Activated effector memory CD4-positive, alpha-beta T cell treated with anti-CD3 and anti-CD28 coated beads, Interleukin-2, amount 50 U/mL, for 16 hours (primary cell): ENCODE measurements around the gene CEP85L.
A peak's percentile ranks its signal among the peaks of the same experiment; 100 is the strongest.

ENCODE experiments used
- DNase-seq: peaks from one replicate; pipeline ENCODE4 v3.0.0-alpha.2; 2020

The CEP85L gene

DNA sequence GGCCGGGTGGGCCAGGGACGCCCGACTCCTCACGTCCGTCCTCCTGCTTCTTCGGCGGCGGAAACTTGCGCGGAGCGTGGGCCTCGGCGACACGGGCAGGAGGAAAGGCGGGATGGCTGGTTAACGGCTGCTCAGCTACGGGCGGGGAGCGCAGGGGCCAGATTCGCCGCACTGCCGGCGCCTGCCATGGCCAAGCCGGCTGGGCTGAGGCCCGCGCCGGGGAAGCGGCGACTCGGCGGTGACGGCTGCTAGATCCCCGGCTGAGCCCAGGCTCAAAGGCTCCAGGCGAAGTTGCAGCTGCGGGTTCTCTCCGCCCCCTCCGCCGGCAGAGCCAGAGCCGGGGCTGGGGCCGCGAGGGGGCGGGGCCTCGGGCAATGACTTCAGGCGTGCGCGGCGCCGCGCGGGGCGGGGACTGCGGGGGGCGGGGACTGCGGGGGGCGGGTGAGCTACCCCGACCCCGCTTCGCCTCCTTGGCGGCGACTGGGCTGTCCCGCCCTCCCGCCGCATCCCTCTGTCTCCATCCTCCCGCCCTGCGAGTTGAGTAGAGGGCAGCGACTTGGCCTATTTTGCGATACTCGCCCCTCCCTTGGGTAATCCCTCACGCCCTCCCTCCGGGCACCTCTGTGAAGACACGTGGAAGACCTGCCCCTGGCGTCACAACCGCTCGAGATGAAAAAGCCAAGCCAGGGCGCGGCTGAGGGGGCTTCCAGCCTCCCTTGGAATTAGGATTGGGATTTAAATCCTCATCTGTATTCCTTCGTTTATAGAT, at the start of gene CEP85L:
Gene CEP85L (minus strand): TSS at position 310 of the 769 bp plus-strand sequence. CDS start 322 bp downstream, outside the sequence.
- peak; percentile 96 for DNase-seq

DNA sequence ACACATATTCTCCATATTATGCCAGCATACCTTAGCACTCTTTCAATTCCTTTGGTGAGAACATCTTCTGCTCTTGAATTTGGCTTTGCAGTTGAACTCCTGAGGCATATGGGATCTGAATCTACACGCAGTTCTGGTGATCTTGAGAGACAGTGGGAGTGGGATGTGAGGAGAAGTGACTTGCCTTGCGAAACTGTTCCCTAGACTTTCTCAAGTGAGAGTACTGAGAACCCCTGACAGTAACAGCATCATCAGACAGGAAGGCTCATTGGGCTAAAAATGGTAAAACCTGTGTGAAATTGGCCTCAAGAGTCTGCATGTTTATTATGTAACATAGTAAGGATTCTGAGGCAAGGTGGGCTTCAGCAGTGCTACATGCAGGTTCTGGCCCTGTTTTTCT, 49.1 kb upstream of the CEP85L start:
- DNase-seq, result no peak

DNA sequence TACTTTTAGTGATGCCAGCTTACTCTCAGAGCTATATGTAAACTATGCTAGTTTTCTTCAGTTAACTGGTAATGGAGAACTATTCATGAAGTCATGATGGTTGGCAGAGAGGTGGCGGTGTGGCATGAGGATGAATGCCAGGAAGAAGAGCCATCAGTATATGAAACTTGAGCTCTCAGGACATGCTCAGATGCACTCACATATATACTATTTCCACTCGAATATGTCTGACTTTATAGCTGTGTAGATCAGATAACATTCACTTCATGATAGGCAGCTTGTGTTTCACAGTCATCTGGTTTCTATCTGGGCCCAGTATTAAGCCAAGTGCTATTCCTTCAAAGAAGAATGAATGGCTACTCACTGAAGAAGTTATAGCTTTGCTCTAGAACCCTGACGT, 46.2 kb upstream of the CEP85L start:
- no peak for DNase-seq

DNA sequence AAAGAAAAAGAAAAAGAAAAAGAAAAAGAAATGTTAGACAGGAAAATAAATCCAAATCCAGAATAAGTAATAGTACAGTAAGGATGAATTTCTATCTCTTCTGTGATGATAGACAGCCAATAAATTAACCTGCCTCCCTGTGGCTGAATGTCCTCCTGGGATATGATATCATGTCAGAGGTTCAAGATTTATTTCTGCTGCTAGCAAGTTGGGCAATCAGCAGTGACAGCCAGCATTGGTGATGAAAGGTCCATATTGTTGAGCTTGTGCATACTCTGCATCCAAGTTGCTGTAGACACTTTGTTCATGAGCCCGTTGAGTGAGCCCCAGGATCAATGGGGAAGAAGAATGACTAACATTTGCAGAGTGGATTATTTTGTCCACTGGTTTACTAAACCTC, 44.9 kb upstream of the CEP85L start:
- DNase-seq, result no peak

DNA sequence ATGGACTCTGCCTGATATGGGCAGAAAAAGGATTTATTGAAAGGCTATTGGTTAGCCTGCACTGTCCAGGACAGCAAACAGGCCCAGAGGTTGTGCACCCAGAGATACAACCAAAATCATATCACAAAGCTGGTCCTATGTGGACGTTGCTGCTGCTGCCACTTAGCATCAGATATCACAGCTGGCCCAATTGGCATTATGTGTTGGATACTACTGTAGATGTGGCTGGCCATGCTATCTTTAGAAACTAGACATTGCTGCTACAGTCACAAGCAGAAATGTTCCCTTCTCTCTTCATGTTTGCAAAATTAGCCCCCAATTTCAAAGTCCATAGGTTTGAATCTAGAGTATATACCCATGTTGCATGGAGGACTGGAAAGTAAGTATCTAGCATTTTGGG, 42.2 kb upstream of the CEP85L start:
- no peak for DNase-seq

DNA sequence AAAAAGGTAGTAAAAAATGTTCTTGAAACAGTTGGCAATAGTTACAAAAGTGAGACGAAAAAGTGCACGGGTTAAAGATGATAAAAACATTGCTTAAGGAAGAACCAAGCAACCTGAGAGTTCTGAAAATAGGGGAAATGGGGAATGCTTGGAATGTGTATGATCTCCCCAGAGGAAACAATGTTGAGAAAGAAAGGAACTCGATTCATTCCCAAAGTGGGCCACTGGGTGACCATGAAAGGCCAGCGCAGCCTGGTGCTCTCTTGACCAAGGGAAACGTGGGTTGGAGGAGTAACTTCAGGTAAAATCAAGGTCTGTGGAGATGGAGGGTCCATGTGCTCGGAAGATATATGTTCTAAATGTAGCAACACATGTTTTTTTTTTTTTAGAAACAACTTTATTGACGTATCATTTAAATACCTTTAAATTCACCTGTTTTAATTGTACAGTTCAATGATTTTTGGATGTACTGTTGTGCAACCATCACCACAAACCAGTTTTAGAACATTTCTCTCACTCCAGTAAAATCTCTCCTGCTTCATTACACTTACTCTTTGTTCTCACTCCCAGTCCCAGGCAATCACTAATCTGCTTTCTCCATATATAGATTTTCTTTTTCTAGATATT, 34.5 kb upstream of the CEP85L start:
- no peak for DNase-seq

DNA sequence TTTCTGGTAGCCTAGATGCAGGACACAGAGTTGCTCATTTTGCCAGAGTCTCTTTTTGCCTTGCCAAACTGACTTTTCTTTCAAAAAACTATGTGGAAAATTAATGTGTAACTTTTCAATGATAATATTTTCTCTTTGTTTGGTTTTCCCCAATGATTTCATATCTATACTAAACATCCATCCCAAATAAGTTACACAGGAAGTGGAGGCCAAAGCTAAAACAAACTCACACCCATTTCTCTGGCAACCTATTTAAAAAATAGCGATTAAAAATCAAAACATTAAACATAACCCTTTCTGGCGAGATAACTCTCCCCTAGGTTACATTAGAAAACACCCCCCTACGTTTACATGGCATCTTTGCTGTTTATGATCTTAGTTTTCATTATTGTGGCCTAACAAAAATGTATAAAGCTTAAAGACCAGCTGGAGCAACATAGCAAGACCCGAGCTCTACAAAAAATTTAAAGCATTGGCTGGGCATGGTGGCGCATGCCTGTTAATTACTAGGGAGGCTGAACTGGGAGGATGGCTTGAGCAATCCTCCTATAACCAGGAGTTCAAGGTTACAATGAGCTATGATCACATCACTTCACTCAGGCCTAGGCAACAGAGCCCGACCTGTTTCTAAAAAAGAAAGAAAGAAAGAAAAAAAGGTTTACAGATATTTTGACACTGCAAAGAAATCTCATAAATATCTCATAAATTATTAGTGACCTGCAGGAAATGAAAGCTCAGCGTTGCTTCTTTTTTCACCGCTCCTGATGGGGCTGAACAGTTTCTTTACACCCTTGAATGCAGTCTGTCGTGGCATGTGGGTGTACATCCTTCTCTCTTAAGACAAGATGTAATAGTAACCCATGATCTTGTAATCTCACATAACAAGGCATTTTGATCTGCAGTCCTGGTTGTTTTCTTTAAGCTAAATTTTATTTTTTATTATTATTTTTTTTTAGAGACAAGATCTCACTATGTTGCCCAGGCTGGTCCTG, 32.8 kb upstream of the CEP85L start:
- DNase-seq, result no peak

DNA sequence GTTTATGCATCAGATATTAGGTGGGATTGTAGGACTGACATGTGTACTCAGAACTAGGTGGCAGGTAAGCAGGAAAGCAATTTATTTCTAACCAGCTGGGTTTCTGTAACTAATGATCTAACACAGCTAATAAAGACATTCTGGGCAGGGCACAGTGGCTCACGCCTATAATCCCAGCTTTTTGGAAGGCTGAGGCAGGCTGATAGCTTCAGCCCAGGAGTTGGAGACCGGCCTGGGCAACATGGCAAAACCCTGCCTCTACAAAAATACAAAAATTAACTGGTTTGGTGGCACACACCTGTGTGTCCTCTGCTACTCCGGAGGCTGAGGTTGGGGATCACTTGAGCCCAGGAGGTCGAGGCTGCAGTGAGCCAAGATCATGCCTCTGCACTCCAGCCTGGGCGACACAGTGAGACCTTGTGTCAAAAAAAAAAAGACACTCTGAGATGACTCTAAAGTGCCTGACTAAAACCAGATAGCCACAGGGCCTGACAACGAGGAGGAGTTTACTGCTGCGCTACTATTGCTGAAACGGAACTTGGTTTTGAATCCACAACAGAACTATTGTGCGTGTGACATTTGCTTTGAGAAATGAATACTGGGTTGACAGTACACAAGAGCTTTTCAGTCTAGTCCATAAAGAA, 29.2 kb upstream of the CEP85L start:
- DNase-seq, result no peak

DNA sequence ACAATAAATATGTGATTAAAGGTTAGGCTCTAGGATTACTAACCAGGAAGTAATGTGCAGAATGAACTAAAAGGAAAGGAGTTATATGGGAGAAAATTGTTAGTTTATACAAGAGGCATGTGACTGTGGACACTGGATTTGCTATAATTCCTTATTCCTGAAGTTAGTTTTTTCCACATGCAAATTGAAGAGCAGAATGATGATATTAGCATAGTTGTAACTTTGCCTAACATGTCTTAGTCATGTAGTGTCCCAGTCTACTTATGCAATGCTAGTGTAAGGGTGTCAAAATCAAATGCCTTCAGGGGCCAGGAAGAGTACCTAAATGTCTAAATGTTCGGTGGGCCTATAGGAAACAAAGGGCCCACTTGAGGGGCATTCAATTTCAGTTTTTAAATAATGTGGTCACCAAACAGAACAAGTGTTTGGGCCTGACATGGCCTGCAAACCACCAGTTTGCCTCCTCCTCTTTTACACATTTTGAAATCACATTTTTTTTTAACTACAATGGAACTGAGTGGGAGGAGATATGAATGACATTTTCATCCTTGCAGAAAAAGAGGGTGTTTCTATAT, 28.0 kb upstream of the CEP85L start:
- DNase-seq, result no peak

DNA sequence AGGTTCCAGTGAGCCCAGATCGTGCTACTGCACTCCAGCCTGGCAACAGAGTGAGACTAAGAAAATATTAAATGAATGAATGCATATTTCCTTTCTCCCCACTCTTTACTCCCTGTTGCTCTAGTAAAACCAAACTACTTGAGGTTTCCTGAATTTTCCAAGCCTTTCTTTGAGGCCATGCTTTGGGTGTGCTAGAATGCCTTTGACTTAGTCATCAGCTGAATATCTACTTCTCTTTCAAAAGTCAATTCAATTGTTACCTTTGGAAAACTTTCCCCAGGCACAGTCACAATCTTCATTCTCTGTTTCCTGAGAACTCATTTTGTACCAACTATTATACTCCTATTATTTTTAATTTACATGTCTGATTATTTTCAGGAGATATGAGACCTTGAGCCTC, 27.5 kb upstream of the CEP85L start:
- no peak for DNase-seq

DNA sequence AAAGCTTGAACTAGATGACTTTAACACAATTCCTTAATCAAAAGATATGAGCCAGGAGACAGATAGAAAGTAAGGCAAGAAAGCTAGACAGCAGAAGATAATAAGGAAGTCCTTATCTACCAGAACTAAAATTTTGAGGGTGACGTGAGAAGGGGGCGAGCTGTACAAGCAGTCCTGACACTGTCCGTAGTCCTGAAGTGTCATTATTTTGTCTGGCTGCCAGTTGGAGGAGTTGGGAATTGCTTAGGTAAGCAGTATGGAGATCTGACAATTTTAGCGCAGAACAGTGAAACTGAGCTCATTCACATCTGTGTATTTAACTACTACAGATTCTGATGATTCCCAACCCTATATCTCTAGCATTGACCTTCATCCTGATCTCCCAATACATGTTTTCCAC, 25.8 kb upstream of the CEP85L start:
- no peak for DNase-seq

DNA sequence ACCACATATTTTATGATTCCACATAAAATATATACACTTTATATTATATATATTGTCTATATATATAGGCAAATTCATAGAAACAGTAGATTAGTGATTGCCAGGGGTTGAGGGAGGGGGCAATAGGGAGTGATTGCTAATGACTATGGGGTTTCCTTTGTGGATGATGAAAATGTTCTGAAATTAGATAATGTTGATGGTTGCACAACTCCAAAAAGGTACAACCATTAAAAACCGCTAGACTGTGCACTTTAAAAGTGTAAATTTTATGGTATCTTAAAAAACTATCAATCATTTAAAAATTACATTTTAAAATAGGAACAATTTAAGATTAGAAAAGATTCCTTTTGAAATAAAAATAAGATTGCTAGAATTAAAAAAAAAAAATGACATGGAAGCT, 23.8 kb upstream of the CEP85L start:
- DNase-seq, result no peak

DNA sequence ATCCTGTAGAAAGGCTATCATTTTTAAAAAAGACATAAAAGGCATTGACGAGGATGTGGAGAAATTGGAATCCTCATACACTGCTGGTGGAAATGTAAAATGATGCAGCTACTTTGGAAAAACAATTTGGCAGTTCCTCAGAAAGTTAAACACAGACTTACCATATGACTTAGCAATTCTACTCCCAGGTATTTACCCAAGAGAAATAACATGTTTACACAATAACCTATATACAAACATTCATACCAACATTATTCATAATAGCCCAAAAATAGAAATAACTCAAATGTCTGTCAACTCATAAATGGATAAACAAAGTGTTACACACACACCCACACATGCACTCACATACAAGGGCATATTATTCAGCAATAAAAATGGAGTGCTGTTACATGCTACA, 23.4 kb upstream of the CEP85L start:
- no peak for DNase-seq

DNA sequence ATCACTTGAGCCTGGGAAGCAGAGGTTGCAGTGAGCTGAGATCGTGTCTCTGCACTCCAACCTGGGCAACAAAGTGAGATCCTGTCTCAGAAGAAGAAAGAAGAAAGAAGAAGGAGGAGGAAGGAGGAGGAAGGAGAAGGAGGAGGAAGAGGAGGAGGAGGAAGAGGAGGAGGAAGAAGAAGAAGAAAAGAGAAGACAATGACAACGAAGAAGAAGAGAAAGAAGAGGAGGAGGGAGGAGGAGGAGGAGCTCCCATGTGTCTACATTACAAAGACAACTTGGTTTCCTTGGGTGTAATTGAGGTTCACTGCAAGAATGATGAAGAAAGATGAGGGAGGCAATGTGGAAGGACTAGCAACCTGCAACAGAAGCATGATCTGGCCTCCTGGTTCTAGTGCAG, 21.3 kb upstream of the CEP85L start:
- no peak for DNase-seq

DNA sequence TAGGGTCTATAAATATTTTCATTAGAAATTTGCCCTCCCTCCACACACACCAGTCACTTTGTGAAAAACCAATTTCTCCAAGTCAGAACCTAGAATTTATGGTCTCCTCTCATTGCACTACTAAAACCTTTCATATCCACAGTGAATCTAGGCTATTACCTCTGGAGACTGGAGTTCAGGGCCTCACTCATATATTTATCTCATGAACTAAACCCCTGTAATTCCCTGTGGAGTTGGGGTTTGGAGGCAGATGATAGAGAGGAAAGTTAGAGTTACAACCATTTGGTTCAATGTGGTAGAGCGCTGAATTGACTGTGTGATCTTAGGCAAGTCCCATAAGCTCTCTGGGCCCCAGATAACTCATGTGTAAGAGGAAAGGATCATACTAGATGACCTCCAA, 18.2 kb upstream of the CEP85L start:
- no peak for DNase-seq

DNA sequence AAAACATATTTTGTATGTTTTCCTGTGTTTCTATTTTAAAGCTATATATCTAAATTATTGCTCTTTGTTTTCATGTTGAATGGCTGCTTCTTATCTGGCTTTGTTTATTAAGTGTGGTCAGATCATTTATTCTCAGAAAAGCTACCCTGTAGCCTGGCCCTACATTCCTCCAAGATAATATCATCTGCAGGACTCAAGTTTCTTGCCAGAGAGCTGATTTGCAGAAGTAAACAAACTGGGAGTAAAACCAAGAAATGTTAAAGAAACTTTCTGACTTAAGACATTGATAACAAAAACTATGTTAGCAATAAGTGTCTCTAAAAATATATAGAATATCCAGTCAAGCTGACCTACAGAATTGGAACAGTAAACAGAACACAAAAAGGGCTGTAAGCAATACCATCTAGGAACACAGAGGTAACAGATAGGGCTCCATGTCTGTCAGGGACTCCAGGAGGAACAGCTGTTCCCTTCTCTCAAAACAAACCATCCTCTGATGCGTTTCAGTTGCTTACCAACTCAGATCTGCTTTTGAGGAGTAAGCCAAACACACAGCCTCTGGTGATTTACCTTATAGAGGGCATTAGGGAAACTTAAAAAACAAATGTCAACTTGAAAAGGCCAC, 17.5 kb upstream of the CEP85L start:
- no peak for DNase-seq

DNA sequence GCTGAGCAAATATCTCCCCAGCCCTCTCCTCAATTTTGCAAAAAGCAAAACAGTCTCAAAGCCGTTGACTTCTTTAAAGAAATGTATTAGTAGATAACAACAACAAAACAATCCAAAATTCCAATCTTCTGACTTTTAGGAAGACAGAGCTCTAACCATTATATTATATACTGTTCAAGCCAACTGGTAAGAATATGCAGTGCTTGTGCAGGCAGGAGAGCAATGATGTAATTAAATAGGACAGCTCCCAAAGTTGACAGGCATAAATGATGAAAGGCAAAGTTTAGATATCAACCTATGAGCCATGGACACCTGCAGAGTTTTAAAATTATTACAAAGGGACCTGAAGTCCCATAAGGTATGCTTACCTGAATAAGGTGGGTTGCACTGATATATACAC, 16.6 kb upstream of the CEP85L start:
- DNase-seq, result no peak

DNA sequence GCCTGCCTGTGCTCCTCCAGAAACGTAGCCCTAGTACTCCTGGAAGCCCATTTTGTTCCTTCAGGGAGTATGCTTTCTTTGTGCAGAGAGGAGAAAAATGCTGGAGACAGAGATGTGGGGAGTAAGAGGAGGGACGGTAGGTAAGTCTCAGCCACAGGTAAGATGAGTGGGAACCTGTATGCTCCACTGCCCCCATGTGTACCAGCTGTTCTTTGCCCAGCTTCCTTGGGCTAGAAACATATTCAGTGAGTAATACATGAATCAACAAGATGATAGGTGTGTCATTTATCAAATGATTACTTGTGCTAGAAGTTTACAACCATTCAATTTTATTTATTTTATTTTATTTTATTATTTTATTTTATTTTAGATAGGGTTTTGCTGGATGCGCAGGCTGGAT, 13.6 kb upstream of the CEP85L start:
- DNase-seq, result no peak

DNA sequence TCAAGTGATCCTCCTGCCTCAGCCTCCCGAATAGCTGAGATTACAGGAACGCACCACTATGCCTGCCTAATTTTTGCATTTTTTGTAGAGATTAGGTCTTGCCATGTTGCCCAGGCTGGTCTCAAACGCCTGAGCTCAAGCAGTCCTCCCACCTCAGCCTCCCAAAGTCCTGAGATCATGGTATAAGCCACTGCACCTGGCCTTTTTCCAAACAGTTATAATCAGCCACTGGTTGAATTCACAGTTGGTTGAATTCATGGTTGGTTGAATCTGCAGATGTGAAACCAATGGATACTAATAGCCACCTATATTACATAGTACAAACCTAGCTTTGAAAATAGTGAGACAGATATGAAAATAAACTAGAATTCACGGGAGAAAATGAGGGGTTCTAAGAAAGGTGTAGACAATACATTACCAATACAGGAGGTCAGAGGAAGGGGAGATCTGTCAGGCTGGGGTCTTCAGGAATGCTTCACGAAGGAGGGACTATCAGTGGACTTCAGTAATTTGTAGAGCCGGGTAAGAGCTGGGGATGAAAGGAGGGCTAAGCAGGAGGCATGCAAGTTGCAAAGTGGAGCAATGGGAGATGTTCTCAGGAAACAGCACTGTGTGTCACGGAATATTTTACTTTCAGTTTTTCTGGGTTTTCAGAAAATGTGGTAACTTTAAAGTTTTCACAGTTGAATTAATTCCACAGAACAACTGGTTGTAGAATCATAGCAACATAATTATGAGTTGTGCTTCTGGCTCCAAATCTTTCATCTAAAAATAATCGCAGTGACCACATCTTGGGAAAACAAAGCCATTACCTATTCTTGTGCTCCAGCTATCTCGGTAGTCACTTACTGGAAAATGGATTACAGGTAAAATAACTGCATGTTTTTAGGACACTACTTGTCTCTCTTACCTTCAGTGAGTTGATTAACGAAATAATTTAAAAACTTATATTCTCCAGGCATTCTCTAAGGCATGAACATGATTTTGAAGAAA, 12.9 kb upstream of the CEP85L start:
- DNase-seq, result no peak

DNA sequence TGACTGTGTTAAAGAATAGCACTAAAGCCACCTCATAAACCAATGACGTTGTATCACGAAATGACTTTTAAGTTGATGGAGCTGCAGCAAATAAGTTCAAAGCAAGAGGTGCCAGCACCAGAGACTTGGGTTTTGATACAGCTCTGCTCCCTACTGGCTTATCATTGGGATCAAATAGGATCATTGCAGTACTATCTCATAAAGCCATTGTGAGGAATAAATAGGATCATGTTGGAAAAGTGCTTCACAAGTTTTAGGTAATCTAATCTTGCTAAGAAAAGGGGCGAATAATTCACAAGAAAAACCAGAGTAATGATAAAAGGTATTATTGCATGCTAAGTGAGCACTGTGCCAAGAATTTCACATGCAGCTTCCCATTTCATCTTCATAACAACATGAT, 10.4 kb upstream of the CEP85L start:
- no peak for DNase-seq

DNA sequence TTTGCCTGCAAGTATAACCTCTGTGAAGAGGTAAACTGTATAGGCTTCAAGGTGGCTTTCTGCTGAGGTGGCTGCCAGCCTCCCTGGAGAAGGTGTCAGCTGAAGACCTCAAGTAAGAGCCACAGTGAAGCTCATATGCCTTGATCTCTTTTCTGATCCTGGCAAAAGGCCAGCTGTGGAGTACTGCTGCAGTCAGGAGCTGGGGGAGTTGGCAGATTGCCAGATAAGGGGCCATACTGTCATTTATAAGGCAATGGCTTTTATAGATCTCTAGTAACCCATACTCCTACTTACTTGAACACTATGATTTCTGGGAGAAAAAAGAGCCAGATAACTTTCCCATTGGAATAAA, 8.8 kb upstream of the CEP85L start:
- peak; percentile 75 for DNase-seq
